Caco-2 (cell line): ENCODE data around the gene TRAPPC13. TPM values are rescaled to one million over a fixed set of nuclear protein-coding genes. Genes with fewer than 3 reads are reported as not detected.

Source experiments
- BruUV-seq: library from RNA; stranded (reverse); fragments of 400-500 nt; replicated peaks from 2 replicates; lab custom pipeline; 2021; lab: Mats Ljungman, UMichigan
- CTCF ChIA-PET: fragments of 300-600 bp; sonication (Branson Sonifier 250); formaldehyde crosslinking; loops from one replicate; lab custom pipeline; 2022; ENCODE audit warnings: antibody characterized with exemption; lab: Charles Lee
- POLR2A ChIA-PET: fragments of 300-600 bp; sonication (Branson Sonifier 250); formaldehyde crosslinking; loops from one replicate; lab custom pipeline; 2022; ENCODE audit warnings: antibody characterized with exemption; lab: Charles Lee
- DNase-seq, 2 experiments: peaks; one replicate each; pipeline versions ENCODE4 v3.0.0 to v3.0.0-alpha.2; 2020 to 2022
- H3K27me3 ChIP-seq: replicated peaks from 2 replicates; pipeline ENCODE4 v1.6.0; 2011; ENCODE audit warnings: low read length; ENCODE audit not compliant: control insufficient read depth, insufficient read depth
- H3K36me3 ChIP-seq: 2 replicates; pipeline ENCODE4 v1.5.1; 2011; ENCODE audit warnings: low read length; ENCODE audit not compliant: control insufficient read depth, insufficient read depth
- H3K4me1 ChIP-seq: fragments of 250-450 bp; sonication (Bioruptor Pico); 2 replicates; pipeline ENCODE4 v1.5.1; 2020; ENCODE audit warnings: mild to moderate bottlenecking
- H3K4me3 ChIP-seq: 2 replicates; pipeline ENCODE4 v1.5.1; 2011; ENCODE audit warnings: low read depth, mild to moderate bottlenecking, control low read depth, low read length
- H3K9me3 ChIP-seq: fragments of 250-450 bp; sonication (Bioruptor Pico); 2 replicates; pipeline ENCODE4 v1.5.1; 2020; ENCODE audit warnings: mild to moderate bottlenecking, moderate library complexity
- H3K27ac Mint-ChIP-seq: one replicate; pipeline ENCODE4 v1.8.0; 2022; ENCODE audit warnings: mixed read lengths; ENCODE audit not compliant: unreplicated experiment
- H3K27me3 Mint-ChIP-seq: one replicate; pipeline ENCODE4 v1.8.0; 2022; ENCODE audit warnings: mixed read lengths; ENCODE audit not compliant: insufficient read depth, unreplicated experiment
- H3K36me3 Mint-ChIP-seq: one replicate; pipeline ENCODE4 v1.8.0; 2022; ENCODE audit warnings: mild to moderate bottlenecking, mixed read lengths; ENCODE audit not compliant: insufficient read depth, unreplicated experiment
- H3K4me1 Mint-ChIP-seq: one replicate; pipeline ENCODE4 v1.8.0; 2022; ENCODE audit warnings: low read depth, mixed read lengths; ENCODE audit not compliant: unreplicated experiment
- H3K4me3 Mint-ChIP-seq: one replicate; pipeline ENCODE4 v1.8.0; 2022; ENCODE audit warnings: mild to moderate bottlenecking, moderate library complexity, mixed read lengths; ENCODE audit not compliant: unreplicated experiment
- H3K9me3 Mint-ChIP-seq: one replicate; pipeline ENCODE4 v1.8.0; 2022; ENCODE audit warnings: mixed read lengths; ENCODE audit not compliant: unreplicated experiment
- intact Hi-C: fragments of 100-400 bp; cut with micrococcal nuclease; formaldehyde crosslinking; loops from one replicate; pipeline ENCODE4 v1.10.0; 2022; ENCODE audit not compliant: unreplicated experiment
- total RNA-seq: library from RNA; stranded (reverse); gene quantifications from 2 replicates; pipeline ENCODE4 v1.2.3, GENCODE V29; 2022
- TF ChIP-seq, protein P1 (sequence below), 2 experiments: fragments of 200-600 bp in 1 of 2; IDR thresholded peaks; 1 replicate in 1 of 2; 2 replicates in 1 of 2; pipeline versions ENCODE4 v1.5.1 to v1.8.0; 2011 to 2022; ENCODE audit warnings: antibody characterized with exemption in 1 of 2, control low read depth in 1 of 2, inconsistent platforms in 1 of 2, low read depth in 1 of 2, low read length in 1 of 2, mild to moderate bottlenecking in 1 of 2, moderate library complexity in 1 of 2; ENCODE audit not compliant: insufficient read depth in 1 of 2, severe bottlenecking in 1 of 2, unreplicated experiment in 1 of 2

Gene TRAPPC13
- total RNA-seq, 1 experiment from 2014 or later: 19.6 TPM

DNA sequence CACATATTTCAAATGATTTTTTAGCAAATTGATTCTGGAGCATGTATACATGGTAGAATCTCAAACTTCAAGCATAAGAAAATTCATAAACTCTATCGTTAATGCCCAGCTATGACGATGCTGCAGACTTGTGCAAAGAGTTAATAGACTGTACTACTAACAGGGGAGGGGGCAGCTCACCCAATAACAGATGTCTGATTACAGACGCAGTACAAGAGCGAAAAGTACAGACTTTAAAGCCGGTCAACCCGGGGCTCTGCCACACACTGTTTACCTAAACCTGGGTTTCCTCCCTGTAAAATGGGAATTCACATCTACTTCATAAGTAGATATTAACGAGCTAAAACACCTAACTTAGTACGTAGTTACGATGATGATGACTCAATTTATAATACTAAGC lies 1.3 kb upstream of the TRAPPC13 start:
- peaks cover 8% of the 10 kb centered on the region for H3K36me3 Mint-ChIP-seq
- H3K9me3 Mint-ChIP-seq: no peaks in the 10 kb centered on the region
- H3K27ac Mint-ChIP-seq: peak overlapping the region; percentile 96
- no peaks in the 10 kb centered on the region for H3K9me3 ChIP-seq
- POLR2A ChIA-PET: interaction anchor here (0.5 to 1.0 kb wide), 2 partner anchors 12 to 521 kb away, joined by 4 to 6 read pairs; no protein-coding TSS in a partner anchor
- CTCF ChIA-PET: interaction anchor here (0.9 kb wide), 1 partner anchor 12 kb away, joined by 3 read pairs; no protein-coding TSS in a partner anchor
- H3K27me3 Mint-ChIP-seq: no peaks in the 10 kb centered on the region
- H3K27me3 ChIP-seq: no peaks in the 10 kb centered on the region
- TF ChIP-seq, protein P1, sequence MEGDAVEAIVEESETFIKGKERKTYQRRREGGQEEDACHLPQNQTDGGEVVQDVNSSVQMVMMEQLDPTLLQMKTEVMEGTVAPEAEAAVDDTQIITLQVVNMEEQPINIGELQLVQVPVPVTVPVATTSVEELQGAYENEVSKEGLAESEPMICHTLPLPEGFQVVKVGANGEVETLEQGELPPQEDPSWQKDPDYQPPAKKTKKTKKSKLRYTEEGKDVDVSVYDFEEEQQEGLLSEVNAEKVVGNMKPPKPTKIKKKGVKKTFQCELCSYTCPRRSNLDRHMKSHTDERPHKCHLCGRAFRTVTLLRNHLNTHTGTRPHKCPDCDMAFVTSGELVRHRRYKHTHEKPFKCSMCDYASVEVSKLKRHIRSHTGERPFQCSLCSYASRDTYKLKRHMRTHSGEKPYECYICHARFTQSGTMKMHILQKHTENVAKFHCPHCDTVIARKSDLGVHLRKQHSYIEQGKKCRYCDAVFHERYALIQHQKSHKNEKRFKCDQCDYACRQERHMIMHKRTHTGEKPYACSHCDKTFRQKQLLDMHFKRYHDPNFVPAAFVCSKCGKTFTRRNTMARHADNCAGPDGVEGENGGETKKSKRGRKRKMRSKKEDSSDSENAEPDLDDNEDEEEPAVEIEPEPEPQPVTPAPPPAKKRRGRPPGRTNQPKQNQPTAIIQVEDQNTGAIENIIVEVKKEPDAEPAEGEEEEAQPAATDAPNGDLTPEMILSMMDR (IDR thresholded peaks at IDR 0.05; ENCODE audit: insufficient read depth in 1 of 2, low read depth in 1 of 2, low read length in 1 of 2, severe bottlenecking in 1 of 2, unreplicated experiment in 1 of 2): no peak
- H3K4me3 Mint-ChIP-seq: peak overlapping the region; percentile 100
- no TSS peak for BruUV-seq
- intact Hi-C loops: loop anchor here (5.0 kb wide), 1 partner anchor 99 kb away; the partner anchor contains the start of genes NLN and SGTB
- peaks cover 6% of the 10 kb centered on the region for H3K4me1 Mint-ChIP-seq
- H3K36me3 ChIP-seq: no peaks in the 10 kb centered on the region
- H3K4me1 ChIP-seq: peaks cover 5% of the 10 kb centered on the region; the same call in 1 of the 2 replicates
- no peak for DNase-seq
- H3K4me3 ChIP-seq: peak overlapping the region; percentile 54

DNA sequence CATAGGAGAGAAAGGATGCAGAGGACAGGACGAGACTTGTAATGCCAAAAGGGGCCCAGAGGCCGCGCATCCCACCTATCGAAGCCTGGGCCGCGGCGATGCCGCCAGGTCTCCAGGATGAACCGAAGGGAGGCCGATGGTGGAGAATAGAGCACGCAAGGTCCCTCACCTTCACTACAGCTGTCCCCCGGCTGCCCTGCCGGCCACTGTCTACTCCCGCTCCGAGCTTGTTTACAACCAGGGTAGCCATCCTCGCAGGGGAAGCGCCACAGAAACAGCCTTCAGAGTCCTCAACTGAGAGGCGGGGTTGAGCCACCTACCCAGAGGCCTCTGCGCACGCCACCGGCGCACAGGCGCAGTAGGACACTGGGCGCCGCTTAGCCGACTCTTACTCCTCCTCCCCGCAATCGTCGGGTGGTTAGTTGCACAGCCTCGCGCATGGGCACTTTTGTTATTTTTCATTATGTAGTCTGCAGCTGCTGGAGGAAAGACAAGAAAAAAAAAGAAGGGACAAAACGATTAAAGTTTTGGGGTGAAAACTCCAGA lies 729 bp upstream of the TRAPPC13 start, which contains the start of gene TRIM23:
TSS of gene TRIM23 (minus strand) at position 309 of the 546 bp plus-strand sequence. CDS start at position 250, 59 bp downstream.
- peaks cover 8% of the 10 kb centered on the region for H3K36me3 Mint-ChIP-seq
- no TSS peak for BruUV-seq
- POLR2A ChIA-PET: interaction anchor here (0.5 to 1.0 kb wide), 3 partner anchors 12 to 520 kb away, joined by 3 to 6 read pairs (median 4); no protein-coding TSS in a partner anchor

DNA sequence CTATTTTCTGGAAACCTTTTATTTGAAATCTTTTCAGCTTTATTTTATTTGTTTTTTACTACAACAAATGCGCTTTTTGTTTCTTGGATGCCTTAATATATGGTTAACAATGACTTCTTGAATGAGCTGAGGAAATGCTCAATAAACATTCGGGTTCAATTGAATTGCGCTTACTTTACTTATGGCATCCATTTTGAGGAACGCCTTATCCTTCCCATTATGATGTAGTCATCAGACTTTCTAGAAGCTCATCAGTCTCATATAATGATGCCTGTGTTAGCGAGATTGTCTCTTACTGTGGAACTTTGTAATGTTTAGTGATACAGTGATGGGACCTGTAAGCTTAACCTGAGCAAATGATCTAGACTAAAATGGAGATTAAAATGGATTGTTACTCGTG lies 916 bp downstream of the TRAPPC13 start:
- Histone ChIP-seq H3K4me3 (peak overlapping the region; percentile 54), H3K4me1 (peaks cover 6% of the 10 kb centered on the region), H3K9me3 (no peaks in the 10 kb centered on the region), H3K36me3 (no peaks in the 10 kb centered on the region), H3K27me3 (no peaks in the 10 kb centered on the region)
- TF ChIP-seq, protein P1 (IDR thresholded peaks at IDR 0.05; ENCODE audit: insufficient read depth in 1 of 2, low read depth in 1 of 2, low read length in 1 of 2, severe bottlenecking in 1 of 2, unreplicated experiment in 1 of 2): no peak
- no peak for DNase-seq
- Mint-ChIP-seq H3K27me3 (no peaks in the 10 kb centered on the region), H3K9me3 (no peaks in the 10 kb centered on the region), H3K4me1 (peaks cover 6% of the 10 kb centered on the region), H3K4me3 (peak overlapping the region; percentile 100), H3K36me3 (peaks cover 13% of the 10 kb centered on the region), H3K27ac (peak overlapping the region; percentile 96)
- CTCF ChIA-PET: no interaction called here
- POLR2A ChIA-PET: interaction anchor here (0.6 to 1.3 kb wide), 3 partner anchors 14 to 63 kb away, joined by 3 to 6 read pairs (median 4); partner anchors contain the start of genes CENPK and PPWD1
- no TSS peak for BruUV-seq
- intact Hi-C loops: no loop called here

More for the DNA sequence above, 729 bp upstream of the TRAPPC13 start, which contains the start of gene TRIM23:
- Histone ChIP-seq H3K4me1 (peaks cover 5% of the 10 kb centered on the region; the same call in 1 of the 2 replicates), H3K36me3 (no peaks in the 10 kb centered on the region), H3K9me3 (no peaks in the 10 kb centered on the region), H3K4me3 (peak within 1 kb of the TSS; percentile 54), H3K27me3 (no peaks in the 10 kb centered on the region)
- TF ChIP-seq, protein P1 (IDR thresholded peaks at IDR 0.05; ENCODE audit: insufficient read depth in 1 of 2, low read depth in 1 of 2, low read length in 1 of 2, severe bottlenecking in 1 of 2, unreplicated experiment in 1 of 2): peak in 1 of 2 experiments; percentile 9
- Mint-ChIP-seq H3K9me3 (no peaks in the 10 kb centered on the region), H3K4me3 (peak within 1 kb of the TSS; percentile 100), H3K4me1 (peaks cover 6% of the 10 kb centered on the region), H3K27me3 (no peaks in the 10 kb centered on the region), H3K27ac (peak within 1 kb of the TSS; percentile 96)
- intact Hi-C loops: loop anchor here (1.0 to 5.0 kb wide), 4 partner anchors 13 to 98 kb away; partner anchors contain the start of genes CENPK, NLN, PPWD1 and SGTB
- CTCF ChIA-PET: interaction anchor here (0.9 kb wide), 1 partner anchor 13 kb away, joined by 3 read pairs; no protein-coding TSS in a partner anchor
- peak; percentile 92 for DNase-seq
